Sigmoid colon (tissue), 7 donors: ENCODE results near the gene RPH3AL. TPM values are rescaled to one million over a fixed set of nuclear protein-coding genes. Genes with fewer than 3 reads are reported as not detected.

Experiments used
- DNase-seq: peaks from one replicate; pipeline ENCODE4 v3.0.0-alpha.2; 2019
- H3K27ac ChIP-seq, 4 donors: fragments of 200-600 bp; sonication (generic); one replicate each; pipeline ENCODE4 v1.5.1; 2016 to 2019; ENCODE audit warnings: mild to moderate bottlenecking in 1 of 4
- H3K27me3 ChIP-seq, 3 donors: fragments of 200-600 bp; sonication (generic); one replicate each; pipeline ENCODE4 v1.5.1; 2019; ENCODE audit warnings: mild to moderate bottlenecking in 1 of 3
- H3K36me3 ChIP-seq, 4 donors: fragments of 200-600 bp; sonication (generic); one replicate each; pipeline ENCODE4 v1.5.1; 2016 to 2019
- H3K4me1 ChIP-seq, 4 donors: fragments of 200-600 bp; sonication (generic); one replicate each; pipeline ENCODE4 v1.5.1; 2017 to 2019
- H3K4me3 ChIP-seq, 4 donors: fragments of 200-600 bp; sonication (generic); one replicate each; pipeline ENCODE4 v1.5.1; 2017 to 2019; ENCODE audit warnings: mild to moderate bottlenecking in 2 of 4, moderate library complexity in 1 of 4
- H3K9me3 ChIP-seq, 4 donors: fragments of 200-600 bp in 3 of 4; sonication (generic) in 3 of 4; one replicate each; pipeline versions ENCODE4 v1.5.1 to v1.6.1; 2013 to 2019
- EP300 ChIP-seq, 4 donors: sonication (generic); formaldehyde crosslinking; IDR thresholded peaks; one replicate each; pipeline ENCODE4 v1.6.1; 2017; ENCODE audit warnings: antibody characterized with exemption in 4 of 4
- POLR2A ChIP-seq, 2 donors: fragments of 450-650 bp; IDR thresholded peaks; one replicate each; pipeline ENCODE4 v1.6.1; 2016; ENCODE audit warnings: antibody characterized with exemption in 2 of 2, mild to moderate bottlenecking in 2 of 2, moderate library complexity in 2 of 2
- POLR2AphosphoS5 ChIP-seq, 4 donors: sonication (generic); formaldehyde crosslinking; IDR thresholded peaks; one replicate each; pipeline ENCODE4 v1.6.1; 2017; ENCODE audit warnings: antibody characterized with exemption in 4 of 4
- WGBS, 2 donors: extraction: QIAGEN DNeasy Blood & Tissue Kit; methylation state at CpG; one replicate each; pipeline ENCODE4 v1.1.7; 2013; 5-methylcytosine and 5-hydroxymethylcytosine counted together
- intact Hi-C: fragments of 100-400 bp; cut with DNase I; formaldehyde crosslinking; loops from one replicate; pipeline ENCODE4 v1.15.1; 2023
- polyA plus RNA-seq, 3 donors: library from polyadenylated mRNA; stranded (reverse); fragments of 200-250 nt; gene quantifications; one replicate each; pipeline ENCODE4 v1.2.3, GENCODE V29; 2013
- total RNA-seq, 4 donors: library from RNA; depleted of rRNA; stranded (reverse); fragments of >200 nt; gene quantifications; one replicate each; pipeline ENCODE4 v1.1.0, GENCODE V29; 2016
- TF ChIP-seq, protein P1 (sequence below), 4 experiments: fragments of 450-650 bp in 3 of 4; fragments of 200-600 bp in 1 of 4; IDR thresholded peaks; one replicate each; pipeline ENCODE4 v1.5.1; 2016 to 2019; ENCODE audit warnings: antibody characterized with exemption in 4 of 4, mild to moderate bottlenecking in 3 of 4, moderate library complexity in 2 of 4
- donor health status: healthy with polysubstance abuse.
- donor health status: Bipolar disorder and iron deficiency.
- donor health status: healthy.

Gene RPH3AL
- total and polyA plus RNA-seq, 7 donors: 1.8 to 23.1 (median 12.7) TPM

DNA sequence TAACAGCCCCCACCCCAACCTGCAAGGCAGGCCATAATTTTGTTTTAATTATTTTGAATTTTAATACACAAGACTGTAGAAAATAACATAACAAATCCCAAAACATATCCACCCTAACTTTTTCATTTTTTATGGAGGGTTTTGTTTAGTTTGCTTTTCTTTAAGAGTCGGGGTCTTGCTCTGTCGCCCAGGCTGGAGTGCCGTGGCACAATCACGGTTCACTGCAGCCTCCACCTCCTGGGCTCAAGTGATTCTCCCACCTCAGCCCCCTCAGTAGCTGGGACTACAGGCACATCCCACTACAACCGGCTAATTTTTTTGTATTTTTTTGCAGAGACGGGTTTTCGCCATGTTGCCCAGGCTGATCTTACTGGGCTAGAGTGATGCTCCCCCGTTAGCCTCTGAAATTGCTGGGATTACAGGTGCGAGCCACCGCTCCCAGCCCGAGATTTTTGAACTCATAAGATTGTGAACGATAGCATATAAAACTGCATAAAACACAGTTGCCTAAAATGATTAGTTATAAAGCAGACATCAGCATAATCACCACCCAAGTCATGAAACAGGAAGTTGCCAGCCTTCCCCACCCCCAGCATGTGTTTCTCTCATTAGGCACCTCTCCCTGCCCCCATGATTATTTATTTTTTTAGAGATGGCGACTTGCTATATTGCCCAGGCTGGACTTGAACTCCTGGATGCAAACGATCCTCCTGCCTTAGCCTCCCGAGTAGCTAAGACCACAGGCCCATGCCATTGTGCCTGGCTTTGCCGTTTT is 157.6 kb downstream of the RPH3AL start:
- Histone ChIP-seq H3K27me3 (peaks cover 0 to 24% (median 10%) of the 10 kb centered on the region in 3 donors), H3K36me3 (no peaks in the 10 kb centered on the region), H3K9me3 (no peaks in the 10 kb centered on the region), H3K4me1 (peaks cover 0 to 22% (median 13%) of the 10 kb centered on the region in 4 donors), H3K27ac (no peak overlapping the region), H3K4me3 (no peak overlapping the region)
- DNase-seq: no peak
- intact Hi-C loops: no loop called here
- no peak for TF ChIP-seq POLR2A (IDR thresholded peaks at IDR 0.05)
- TF ChIP-seq POLR2AphosphoS5 (IDR thresholded peaks at IDR 0.05): no peak
- TF ChIP-seq, protein P1, sequence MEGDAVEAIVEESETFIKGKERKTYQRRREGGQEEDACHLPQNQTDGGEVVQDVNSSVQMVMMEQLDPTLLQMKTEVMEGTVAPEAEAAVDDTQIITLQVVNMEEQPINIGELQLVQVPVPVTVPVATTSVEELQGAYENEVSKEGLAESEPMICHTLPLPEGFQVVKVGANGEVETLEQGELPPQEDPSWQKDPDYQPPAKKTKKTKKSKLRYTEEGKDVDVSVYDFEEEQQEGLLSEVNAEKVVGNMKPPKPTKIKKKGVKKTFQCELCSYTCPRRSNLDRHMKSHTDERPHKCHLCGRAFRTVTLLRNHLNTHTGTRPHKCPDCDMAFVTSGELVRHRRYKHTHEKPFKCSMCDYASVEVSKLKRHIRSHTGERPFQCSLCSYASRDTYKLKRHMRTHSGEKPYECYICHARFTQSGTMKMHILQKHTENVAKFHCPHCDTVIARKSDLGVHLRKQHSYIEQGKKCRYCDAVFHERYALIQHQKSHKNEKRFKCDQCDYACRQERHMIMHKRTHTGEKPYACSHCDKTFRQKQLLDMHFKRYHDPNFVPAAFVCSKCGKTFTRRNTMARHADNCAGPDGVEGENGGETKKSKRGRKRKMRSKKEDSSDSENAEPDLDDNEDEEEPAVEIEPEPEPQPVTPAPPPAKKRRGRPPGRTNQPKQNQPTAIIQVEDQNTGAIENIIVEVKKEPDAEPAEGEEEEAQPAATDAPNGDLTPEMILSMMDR (IDR thresholded peaks at IDR 0.05): no peak
- no peak for TF ChIP-seq EP300 (IDR thresholded peaks at IDR 0.05)
- WGBS, 2 donors: 75 to 76% methylated on average over 16 of the region's 16 CpGs

DNA sequence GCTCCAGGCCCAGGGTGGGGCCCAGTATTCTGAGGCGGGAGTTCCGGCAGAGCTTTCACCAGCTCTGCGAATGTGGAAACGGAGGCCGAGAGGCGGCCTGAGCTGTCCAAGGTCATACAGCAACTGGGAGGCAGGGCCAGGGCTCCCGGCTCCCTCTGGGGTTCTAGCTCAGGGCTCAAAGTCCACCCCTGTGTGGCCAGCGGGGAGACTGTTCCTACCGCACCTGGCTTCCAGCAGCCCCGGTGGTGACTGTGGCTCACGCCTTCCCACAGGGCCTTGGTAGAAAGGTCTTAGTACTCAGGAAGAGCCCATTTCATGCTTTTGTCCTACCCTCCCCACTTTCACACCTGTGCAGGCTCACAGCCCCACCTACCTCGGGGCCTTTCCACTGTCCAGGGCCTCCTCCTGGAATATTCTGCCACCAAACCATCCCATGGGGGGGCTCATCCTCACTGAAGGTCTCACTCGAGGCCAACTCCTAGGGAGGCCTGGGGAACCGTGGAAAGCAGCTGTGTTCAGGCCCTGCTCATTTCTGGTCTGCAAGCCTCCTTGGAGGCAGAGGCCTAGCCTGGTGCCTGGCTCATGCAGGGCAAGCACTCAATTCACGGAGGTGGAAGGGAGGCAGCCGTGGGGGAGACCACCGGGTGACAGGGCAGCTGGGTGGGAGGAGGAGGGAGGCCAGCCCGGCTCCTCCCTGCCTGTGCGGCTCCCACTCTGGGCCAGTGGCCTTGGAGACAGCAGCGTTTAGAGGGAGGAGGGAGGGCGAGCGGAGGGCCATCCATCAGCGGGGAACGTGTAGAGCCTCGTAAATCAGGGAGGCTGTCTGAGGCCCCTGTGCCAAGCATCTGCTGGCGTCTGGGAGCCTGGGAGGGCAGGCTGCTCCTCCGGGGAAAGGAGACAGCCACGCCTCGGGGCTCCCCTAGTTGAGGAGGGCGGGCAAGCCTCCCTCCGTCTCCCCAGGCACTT is 158.5 kb downstream of the RPH3AL start:
- Histone ChIP-seq H3K4me3 (no peak overlapping the region), H3K9me3 (no peaks in the 10 kb centered on the region), H3K27ac (no peak overlapping the region), H3K27me3 (peaks cover 0 to 20% (median 10%) of the 10 kb centered on the region in 3 donors), H3K4me1 (peaks cover 0 to 15% (median 11%) of the 10 kb centered on the region in 4 donors), H3K36me3 (no peaks in the 10 kb centered on the region)
- DNase-seq: no peak
- intact Hi-C loops: no loop called here
- WGBS, 2 donors: 52 to 65% methylated on average over 31 of the region's 31 CpGs
- TF ChIP-seq POLR2A (IDR thresholded peaks at IDR 0.05) (no peak), POLR2AphosphoS5 (IDR thresholded peaks at IDR 0.05) (peak in 1 of 4 donors; percentile 38)

DNA sequence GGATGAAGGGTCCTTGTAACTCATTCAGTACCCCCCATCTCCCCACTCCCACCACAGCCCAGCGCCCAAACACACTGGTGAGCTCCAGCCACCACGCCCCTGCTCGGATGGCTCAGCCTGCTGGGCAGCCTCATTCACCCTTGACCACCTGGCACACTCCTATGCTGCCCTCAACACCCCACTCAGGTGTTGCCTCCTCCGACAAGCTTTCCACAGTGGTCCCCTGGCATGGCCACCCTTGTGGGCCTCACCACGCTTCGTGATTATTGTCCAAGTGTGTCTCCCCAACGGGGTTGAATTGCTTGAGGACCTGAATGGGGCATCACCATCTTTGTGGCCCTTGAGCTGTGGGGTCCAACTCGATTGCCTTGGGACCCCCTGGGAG is 159.2 kb downstream of the RPH3AL start:
- TF ChIP-seq EP300 (IDR thresholded peaks at IDR 0.05): no peak
- TF ChIP-seq POLR2AphosphoS5 (IDR thresholded peaks at IDR 0.05): no peak
- no peak for TF ChIP-seq POLR2A (IDR thresholded peaks at IDR 0.05)

DNA sequence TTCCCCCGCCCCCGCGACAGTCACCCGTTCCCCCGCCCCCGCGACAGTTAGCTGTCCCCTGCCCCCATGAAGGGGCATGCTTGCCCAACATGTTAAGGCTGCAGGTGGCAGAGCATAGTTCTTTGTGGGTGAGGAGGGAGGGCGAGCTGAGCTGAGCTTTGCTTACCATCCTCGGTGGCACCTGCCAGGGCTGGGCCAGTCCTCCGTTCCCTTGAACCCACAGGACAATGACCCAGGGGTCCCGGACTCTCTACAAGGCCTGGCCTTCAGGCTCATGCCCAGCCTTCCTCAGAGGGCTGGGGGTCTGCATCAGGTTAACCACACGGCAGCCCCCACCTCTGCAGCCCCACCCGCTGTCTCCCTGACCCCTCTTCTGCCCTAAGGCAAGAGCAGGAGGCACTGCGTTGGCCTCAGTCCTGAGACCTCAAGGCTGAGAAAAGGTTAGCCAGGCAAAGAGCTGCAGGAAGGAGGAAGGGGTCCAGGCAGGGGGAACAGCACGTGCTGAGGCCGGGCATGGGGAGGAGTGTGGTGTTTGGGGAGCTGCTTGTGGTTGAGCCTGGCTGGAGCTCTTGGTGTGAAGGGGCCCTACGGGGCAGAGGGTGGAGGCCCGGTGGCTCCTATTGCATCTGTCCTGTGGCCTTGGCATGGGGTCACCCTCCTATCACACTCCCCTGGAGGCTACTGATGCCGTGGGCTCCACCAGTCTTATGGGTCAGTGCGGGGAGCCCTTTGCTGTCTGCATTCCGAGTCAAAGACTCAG is 159.8 kb downstream of the RPH3AL start:
- peaks cover 0 to 16% (median 10%) of the 10 kb centered on the region in 3 donors for H3K27me3 ChIP-seq

More for the DNA sequence above, 159.2 kb downstream of the RPH3AL start:
- Histone ChIP-seq H3K36me3 (no peaks in the 10 kb centered on the region), H3K4me3 (no peak overlapping the region), H3K4me1 (peaks cover 0 to 10% (median 9%) of the 10 kb centered on the region in 4 donors), H3K27me3 (peaks cover 0 to 20% (median 10%) of the 10 kb centered on the region in 3 donors), H3K9me3 (no peaks in the 10 kb centered on the region), H3K27ac (no peak overlapping the region)
- no peak for DNase-seq
- intact Hi-C loops: no loop called here
- WGBS, 2 donors: 89 to 94% methylated on average over 8 of the region's 8 CpGs

DNA sequence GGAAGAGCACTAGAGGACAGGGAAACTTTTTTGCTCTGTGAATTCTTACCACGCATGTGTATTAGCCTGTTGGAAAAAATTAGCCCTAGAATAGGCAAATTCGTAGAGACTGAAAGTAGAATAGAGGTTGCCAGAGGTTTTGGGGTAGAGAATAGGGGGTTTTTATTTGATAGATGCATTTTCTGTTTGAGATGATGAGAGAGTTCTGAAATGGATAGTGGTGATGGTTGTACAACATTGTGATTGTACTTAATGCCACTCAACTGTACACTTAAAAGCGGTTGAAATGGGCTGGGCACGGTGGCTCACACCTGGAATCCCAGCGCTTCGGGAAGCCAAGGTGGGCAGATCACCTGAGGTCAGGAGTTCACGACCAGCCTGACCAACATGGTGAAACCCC is 163.2 kb downstream of the RPH3AL start:
- no peaks in the 10 kb centered on the region for H3K27me3 ChIP-seq
- no peak overlapping the region for H3K4me3 ChIP-seq
- no peaks in the 10 kb centered on the region for H3K9me3 ChIP-seq
- H3K27ac ChIP-seq: no peak overlapping the region
- WGBS, 2 donors: 84 to 90% methylated on average over 7 of the region's 7 CpGs
- H3K4me1 ChIP-seq: peaks cover 0 to 4% (median 3%) of the 10 kb centered on the region in 4 donors
- H3K36me3 ChIP-seq: no peaks in the 10 kb centered on the region
- intact Hi-C loops: no loop called here
- no peak for TF ChIP-seq EP300 (IDR thresholded peaks at IDR 0.05)
- TF ChIP-seq, protein P1 (IDR thresholded peaks at IDR 0.05): no peak
- TF ChIP-seq POLR2A (IDR thresholded peaks at IDR 0.05): no peak
- no peak for TF ChIP-seq POLR2AphosphoS5 (IDR thresholded peaks at IDR 0.05)
- no peak for DNase-seq

More for the DNA sequence above, 159.8 kb downstream of the RPH3AL start:
- Histone ChIP-seq H3K36me3 (no peaks in the 10 kb centered on the region), H3K9me3 (no peaks in the 10 kb centered on the region), H3K4me3 (no peak overlapping the region), H3K27ac (no peak overlapping the region), H3K4me1 (peaks cover 0 to 10% (median 9%) of the 10 kb centered on the region in 4 donors)
- DNase-seq: no peak
- intact Hi-C loops: no loop called here
- TF ChIP-seq POLR2AphosphoS5 (IDR thresholded peaks at IDR 0.05): no peak
- no peak for TF ChIP-seq POLR2A (IDR thresholded peaks at IDR 0.05)
- TF ChIP-seq, protein P1 (IDR thresholded peaks at IDR 0.05): no peak
- WGBS, 2 donors: 80 to 94% methylated on average over 21 of the region's 21 CpGs
